ENCODE measurements around the gene CLEC7A. TPM values are rescaled to one million over a fixed set of nuclear protein-coding genes. Genes with fewer than 3 reads are reported as not detected.

CLEC7A gene
- total RNA-seq, 8 experiments from 2014 or later = 0.14 to 1.3 (median 0.63) TPM; not detected in 3

- in situ Hi-C loops (cut with MboI; ENCODE audit: low pct_unique_long_range_greater_than_20kb in 2 of 9, low sequenced_read_pairs in 9 of 9, unreplicated experiment in 9 of 9) = no loop called here
- no peak overlapping the region for H3K27ac ChIP-seq
- H3K4me3 ChIP-seq = no peak overlapping the region
- H3K4me1 ChIP-seq (replicated peaks in 1 of 2) = no peaks in the 10 kb centered on the region
- ATAC-seq (replicated peaks in 6 of 8) = no peak
Measured at GRCh38 chr12:10075451-10075850, 54.5 kb downstream of the CLEC7A start.

- in situ Hi-C loops (cut with MboI; ENCODE audit: low pct_unique_long_range_greater_than_20kb in 2 of 9, low sequenced_read_pairs in 9 of 9, unreplicated experiment in 9 of 9) = no loop called here
- 47 to 100% (median 95%) methylated on average over 1 to 5 of the region's 5 CpGs for WGBS, 10 experiments
- no peak for ATAC-seq (replicated peaks in 6 of 8)
- no peak overlapping the region for H3K27ac ChIP-seq
- no peaks in the 10 kb centered on the region for H3K4me1 ChIP-seq (replicated peaks in 1 of 2)
- H3K4me3 ChIP-seq = no peak overlapping the region
Measured at GRCh38 chr12:10073261-10073660, 56.7 kb downstream of the CLEC7A start.

- in situ Hi-C loops (cut with MboI; ENCODE audit: low pct_unique_long_range_greater_than_20kb in 2 of 9, low sequenced_read_pairs in 9 of 9, unreplicated experiment in 9 of 9) = no loop called here
- no peaks in the 10 kb centered on the region for H3K4me1 ChIP-seq (replicated peaks in 1 of 2)
- WGBS, 10 experiments = 17 to 100% (median 89%) methylated on average over 1 to 2 of the region's 2 CpGs; no CpG with 5 or more reads in 2 of the 10 experiments
- no peak overlapping the region for H3K4me3 ChIP-seq
- no peak overlapping the region for H3K27ac ChIP-seq
- peak in 1 of 8 experiments; percentile 51 for ATAC-seq (replicated peaks in 6 of 8)
Measured at GRCh38 chr12:10072131-10072530, 57.9 kb downstream of the CLEC7A start.

GRCh38 chr12:10070380-10070779 lies 59.6 kb downstream of the CLEC7A start:
- no peaks in the 10 kb centered on the region for H3K4me1 ChIP-seq (replicated peaks in 1 of 2)
- no peak overlapping the region for H3K27ac ChIP-seq
- in situ Hi-C loops (cut with MboI; ENCODE audit: low pct_unique_long_range_greater_than_20kb in 2 of 9, low sequenced_read_pairs in 9 of 9, unreplicated experiment in 9 of 9) = no loop called here
- no peak overlapping the region for H3K4me3 ChIP-seq
- WGBS, 10 experiments = 90 to 100% (median 100%) methylated on average over 1 to 4 of the region's 4 CpGs; no CpG with 5 or more reads in 3 of the 10 experiments
- no peak for ATAC-seq (replicated peaks in 6 of 8)

GRCh38 chr12:10069976-10070375 lies 60.0 kb downstream of the CLEC7A start:
- in situ Hi-C loops (cut with MboI; ENCODE audit: low pct_unique_long_range_greater_than_20kb in 2 of 9, low sequenced_read_pairs in 9 of 9, unreplicated experiment in 9 of 9) = no loop called here
- Histone ChIP-seq H3K4me1 (replicated peaks in 1 of 2) (no peaks in the 10 kb centered on the region), H3K27ac (no peak overlapping the region), H3K4me3 (no peak overlapping the region)
- ATAC-seq (replicated peaks in 6 of 8) = no peak
- 0 to 54% (median 22%) methylated on average over 1 to 3 of the region's 3 CpGs; no CpG with 5 or more reads in 1 of the 10 experiments for WGBS, 10 experiments

- H3K4me3 ChIP-seq = no peak overlapping the region
- peak in 3 of 8 experiments; percentile 41 to 90 (median 77) for ATAC-seq (replicated peaks in 6 of 8)
- no peaks in the 10 kb centered on the region for H3K4me1 ChIP-seq (replicated peaks in 1 of 2)
- in situ Hi-C loops (cut with MboI; ENCODE audit: low pct_unique_long_range_greater_than_20kb in 2 of 9, low sequenced_read_pairs in 9 of 9, unreplicated experiment in 9 of 9) = no loop called here
- 3 to 82% (median 65%) methylated on average over 2 to 4 of the region's 4 CpGs; no CpG with 5 or more reads in 1 of the 10 experiments for WGBS, 10 experiments
- H3K27ac ChIP-seq = no peak overlapping the region
Measured at GRCh38 chr12:10069099-10069498, 60.9 kb downstream of the CLEC7A start.

- Histone ChIP-seq H3K4me1 (replicated peaks in 1 of 2) (no peaks in the 10 kb centered on the region), H3K4me3 (no peak overlapping the region), H3K27ac (no peak overlapping the region)
- WGBS, 10 experiments = 40 to 100% (median 73%) methylated on average over 1 of the region's 1 CpG; no CpG with 5 or more reads in 3 of the 10 experiments
- no peak for ATAC-seq (replicated peaks in 6 of 8)
- in situ Hi-C loops (cut with MboI; ENCODE audit: low pct_unique_long_range_greater_than_20kb in 2 of 9, low sequenced_read_pairs in 9 of 9, unreplicated experiment in 9 of 9) = no loop called here
Measured at GRCh38 chr12:10068644-10069043, 61.4 kb downstream of the CLEC7A start.

GRCh38 chr12:10067942-10068341 lies 62.1 kb downstream of the CLEC7A start:
- in situ Hi-C loops (cut with MboI; ENCODE audit: low pct_unique_long_range_greater_than_20kb in 2 of 9, low sequenced_read_pairs in 9 of 9, unreplicated experiment in 9 of 9) = no loop called here
- H3K27ac ChIP-seq = no peak overlapping the region
- ATAC-seq (replicated peaks in 6 of 8) = no peak
- H3K4me1 ChIP-seq (replicated peaks in 1 of 2) = no peaks in the 10 kb centered on the region
- H3K4me3 ChIP-seq = no peak overlapping the region
- 39 to 100% (median 65%) methylated on average over 1 to 3 of the region's 3 CpGs; no CpG with 5 or more reads in 1 of the 10 experiments for WGBS, 10 experiments

- in situ Hi-C loops (cut with MboI; ENCODE audit: low pct_unique_long_range_greater_than_20kb in 2 of 9, low sequenced_read_pairs in 9 of 9, unreplicated experiment in 9 of 9) = no loop called here
- 56 to 100% (median 74%) methylated on average over 1 to 4 of the region's 4 CpGs for WGBS, 10 experiments
- peak in 1 of 8 experiments; percentile 66 for ATAC-seq (replicated peaks in 6 of 8)
Measured at GRCh38 chr12:10067264-10067663, 62.7 kb downstream of the CLEC7A start.

More at GRCh38 chr12:10067264-10067663, 62.7 kb downstream of the CLEC7A start:
- H3K4me1 ChIP-seq (replicated peaks in 1 of 2) = no peaks in the 10 kb centered on the region
- H3K27ac ChIP-seq = no peak overlapping the region
- no peak overlapping the region for H3K4me3 ChIP-seq

Other genes with a start within 250 kb of the CLEC7A start
- gene KLRF2, start 248.7 kb downstream of the CLEC7A start, total RNA-seq = not detected
- gene CLEC2A, start 197.8 kb downstream of the CLEC7A start, total RNA-seq = 10 to 100 TPM in 1 of 8 experiments, under 1 TPM in 2, not detected in 5; 0.38 to 36.7 (median 0.85) TPM
- gene CLEC12A, start 158.8 kb downstream of the CLEC7A start, total RNA-seq = under 1 TPM in 3 of 8 experiments, not detected in 5; 0.20 to 0.71 (median 0.37) TPM
- under 1 TPM in 1 of 8 experiments, not detected in 7; 0.31 TPM for gene CLEC1B, start 131.1 kb downstream of the CLEC7A start, total RNA-seq
- under 1 TPM in 4 of 8 experiments, not detected in 4; 0.05 to 0.28 (median 0.21) TPM for gene CLEC12B, start 119.6 kb downstream of the CLEC7A start, total RNA-seq
- under 1 TPM in 4 of 8 experiments, not detected in 4; 0.13 to 0.93 (median 0.39) TPM for gene CLEC9A, start 99.5 kb downstream of the CLEC7A start, total RNA-seq
- gene CLEC1A, start 31.2 kb downstream of the CLEC7A start, total RNA-seq = 10 to 100 TPM in 1 of 8 experiments, 1 to 10 TPM in 2, under 1 TPM in 4, not detected in 1; 0.18 to 24.9 (median 0.66) TPM
- gene OLR1, start 41.9 kb upstream of the CLEC7A start, total RNA-seq = 1 to 10 TPM in 1 of 8 experiments, under 1 TPM in 1, not detected in 6; 0.47 to 1.4 TPM
- gene TMEM52B, start 48.8 kb upstream of the CLEC7A start, total RNA-seq = under 1 TPM in 3 of 8 experiments, not detected in 5; 0.14 to 0.32 (median 0.28) TPM
- gene GABARAPL1, start 82.7 kb upstream of the CLEC7A start, total RNA-seq = 100 to 1,000 TPM in 5 of 8 experiments, 10 to 100 TPM in 3; 82.0 to 245 (median 106) TPM
- gene KLRD1, start 177.7 kb upstream of the CLEC7A start, total RNA-seq = under 1 TPM; 0.04 to 0.54 (median 0.18) TPM

Measured in motor neuron (in vitro differentiated cells).